ENCODE results near the gene SPRR5. TPM values are rescaled to one million over a fixed set of nuclear protein-coding genes. Genes with fewer than 3 reads are reported as not detected.

SPRR5 gene, protein sequence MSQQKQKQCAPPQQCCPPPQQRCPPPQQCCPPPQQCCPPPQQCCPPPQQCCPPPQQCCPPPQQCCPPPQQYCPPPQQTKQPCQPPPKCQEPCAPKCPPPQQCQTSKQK
- total RNA-seq = 100 to 1,000 TPM in 1 of 4 donors, 10 to 100 TPM in 3; 41.5 to 137 (median 78.1) TPM

DNA sequence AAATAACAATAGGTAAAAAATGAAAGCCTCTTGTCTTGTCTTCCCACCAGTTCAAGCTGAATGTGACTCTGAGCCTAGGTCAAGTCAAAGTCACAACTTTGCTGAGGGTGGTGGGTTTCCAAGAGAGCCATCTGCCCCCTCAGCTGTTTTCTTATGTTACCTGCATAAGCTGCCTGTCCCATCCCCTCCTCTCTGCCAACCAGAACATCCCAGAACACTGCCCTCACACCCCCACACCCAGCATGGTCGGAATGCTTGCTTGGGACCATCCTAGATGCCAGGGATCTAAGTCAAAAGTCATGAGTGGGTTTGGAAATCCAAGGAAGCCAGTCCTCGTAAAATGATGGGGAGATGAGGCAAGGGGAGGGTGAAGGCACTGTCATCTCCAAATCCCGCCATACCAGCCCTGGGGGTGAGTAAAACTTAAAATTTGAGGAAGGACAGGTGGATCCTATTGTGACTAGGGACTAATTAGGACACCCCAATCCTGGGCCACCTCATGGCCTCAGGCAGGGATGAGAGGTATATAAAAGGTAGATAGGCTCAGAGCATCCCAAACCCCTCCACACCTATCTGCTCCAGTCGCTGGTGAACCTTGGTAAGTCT lies at the start of gene SPRR5:
TSS of gene SPRR5 (plus strand) at position 556 of the 606 bp plus-strand sequence. CDS start 1,349 bp downstream, outside the sequence.
- DNase-seq (ENCODE audit: low spot score in 2 of 2) = peak in 1 of 2 donors; percentile 68
- intact Hi-C loops (cut with DNase I; ENCODE audit: low total_unique reads) = loop anchor here (10.0 kb wide), 1 partner anchor 292 kb away; no protein-coding TSS in a partner anchor
- no peak within 1 kb of the TSS for H3K4me3 ChIP-seq (ENCODE audit: low read depth, poor library complexity, severe bottlenecking)
- no peak for TF ChIP-seq POLR2A (IDR thresholded peaks at IDR 0.05)
- TF ChIP-seq, protein P1, sequence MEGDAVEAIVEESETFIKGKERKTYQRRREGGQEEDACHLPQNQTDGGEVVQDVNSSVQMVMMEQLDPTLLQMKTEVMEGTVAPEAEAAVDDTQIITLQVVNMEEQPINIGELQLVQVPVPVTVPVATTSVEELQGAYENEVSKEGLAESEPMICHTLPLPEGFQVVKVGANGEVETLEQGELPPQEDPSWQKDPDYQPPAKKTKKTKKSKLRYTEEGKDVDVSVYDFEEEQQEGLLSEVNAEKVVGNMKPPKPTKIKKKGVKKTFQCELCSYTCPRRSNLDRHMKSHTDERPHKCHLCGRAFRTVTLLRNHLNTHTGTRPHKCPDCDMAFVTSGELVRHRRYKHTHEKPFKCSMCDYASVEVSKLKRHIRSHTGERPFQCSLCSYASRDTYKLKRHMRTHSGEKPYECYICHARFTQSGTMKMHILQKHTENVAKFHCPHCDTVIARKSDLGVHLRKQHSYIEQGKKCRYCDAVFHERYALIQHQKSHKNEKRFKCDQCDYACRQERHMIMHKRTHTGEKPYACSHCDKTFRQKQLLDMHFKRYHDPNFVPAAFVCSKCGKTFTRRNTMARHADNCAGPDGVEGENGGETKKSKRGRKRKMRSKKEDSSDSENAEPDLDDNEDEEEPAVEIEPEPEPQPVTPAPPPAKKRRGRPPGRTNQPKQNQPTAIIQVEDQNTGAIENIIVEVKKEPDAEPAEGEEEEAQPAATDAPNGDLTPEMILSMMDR (IDR thresholded peaks at IDR 0.05) = no peak
- WGBS, 2 donors = 81 to 85% methylated on average over 4 of the region's 4 CpGs

DNA sequence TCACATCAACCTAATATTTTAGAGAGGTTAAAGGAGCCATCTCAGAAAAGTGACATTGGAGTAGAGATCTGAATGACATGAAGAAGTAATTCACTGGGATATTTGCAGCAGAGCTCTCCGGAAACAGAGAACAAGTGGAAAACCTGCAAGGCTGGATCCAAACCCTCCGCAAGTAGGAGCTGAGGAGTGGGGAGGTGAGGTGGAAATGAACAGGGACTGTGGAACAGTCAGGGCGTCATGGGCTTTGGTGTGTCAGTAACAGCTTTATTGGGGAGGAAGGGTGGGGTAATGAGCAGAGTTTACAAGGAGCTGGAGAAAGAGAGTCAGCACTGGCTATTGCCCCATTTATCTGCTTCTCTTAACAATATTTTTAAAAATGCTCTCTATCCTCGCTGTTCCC lies 48.0 kb upstream of the SPRR5 start:
- TF ChIP-seq POLR2A (IDR thresholded peaks at IDR 0.05) = no peak
- TF ChIP-seq, protein P1 (IDR thresholded peaks at IDR 0.05) = no peak
- 81 to 82% methylated on average over 4 of the region's 4 CpGs for WGBS, 2 donors
- intact Hi-C loops (cut with DNase I; ENCODE audit: low total_unique reads) = no loop called here
- peak in 1 of 2 donors; percentile 77 for DNase-seq (ENCODE audit: low spot score in 2 of 2)
- H3K4me3 ChIP-seq (ENCODE audit: low read depth, poor library complexity, severe bottlenecking) = no peak overlapping the region

DNA sequence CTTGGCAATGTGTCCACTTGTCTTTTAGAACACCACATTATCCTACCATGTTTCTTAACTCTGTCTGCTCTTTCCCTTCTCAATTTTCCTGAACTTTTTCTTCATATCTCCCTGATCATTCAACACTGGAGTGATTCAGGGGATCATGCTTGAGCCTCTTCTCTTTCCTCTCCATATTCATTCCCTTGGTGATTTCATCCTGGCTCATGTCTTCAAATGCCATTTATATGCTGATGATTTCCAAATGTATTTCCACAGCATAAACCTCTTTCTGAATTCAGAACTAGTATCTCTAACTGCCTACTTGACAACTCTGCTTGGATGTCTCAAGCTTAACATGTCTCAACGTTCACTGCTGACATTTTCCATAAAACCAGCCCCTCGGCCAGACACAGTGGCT lies 47.1 kb upstream of the SPRR5 start:
- WGBS, 2 donors = 58 to 71% methylated on average over 2 of the region's 2 CpGs
- intact Hi-C loops (cut with DNase I; ENCODE audit: low total_unique reads) = no loop called here
- no peak overlapping the region for H3K4me3 ChIP-seq (ENCODE audit: low read depth, poor library complexity, severe bottlenecking)
- no peak for DNase-seq (ENCODE audit: low spot score in 2 of 2)
- TF ChIP-seq POLR2A (IDR thresholded peaks at IDR 0.05) = no peak
- TF ChIP-seq, protein P1 (IDR thresholded peaks at IDR 0.05) = no peak

DNA sequence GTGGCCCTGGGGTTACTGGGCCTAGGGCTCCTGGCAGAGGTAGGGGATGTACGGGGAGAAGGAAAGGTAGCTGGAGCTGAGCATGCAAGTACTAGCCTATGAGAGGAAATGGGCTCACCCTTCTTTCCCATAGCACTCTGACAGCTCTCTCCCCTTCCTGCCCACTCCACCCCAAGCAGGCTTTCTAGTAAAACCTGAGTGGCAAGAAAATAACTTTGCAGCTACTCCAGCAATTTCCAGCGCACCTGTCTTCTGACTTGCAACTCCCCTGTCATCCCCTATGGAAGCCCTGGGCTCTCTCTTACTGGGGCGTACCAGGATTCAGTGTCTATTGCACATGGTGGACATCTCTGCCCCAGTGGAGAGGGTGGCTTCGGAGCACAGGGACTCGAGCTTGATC lies 45.4 kb upstream of the SPRR5 start:
- DNase-seq (ENCODE audit: low spot score in 2 of 2) = peak in 1 of 2 donors; percentile 63
- no peak for TF ChIP-seq POLR2A (IDR thresholded peaks at IDR 0.05)
- TF ChIP-seq, protein P1 (IDR thresholded peaks at IDR 0.05) = no peak

DNA sequence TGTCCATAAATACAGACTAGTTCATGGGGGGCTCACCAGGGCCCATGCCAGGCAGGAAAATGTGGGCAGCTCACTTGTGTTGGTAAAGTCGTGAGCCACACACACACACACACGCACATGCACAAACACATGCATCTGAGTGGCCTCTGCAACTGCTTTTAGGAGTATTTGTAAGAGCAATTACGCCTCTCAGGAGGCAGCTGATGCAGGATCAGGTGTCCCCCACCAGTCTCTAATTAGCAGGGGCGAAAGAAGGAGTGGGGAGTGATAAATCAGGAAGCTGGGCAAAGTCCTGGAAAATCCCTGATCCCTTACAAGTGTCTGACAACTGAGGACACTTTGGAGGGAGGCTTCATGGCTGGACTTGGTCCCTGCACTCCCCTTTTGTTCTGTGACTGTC lies 44.4 kb upstream of the SPRR5 start:
- TF ChIP-seq, protein P1 (IDR thresholded peaks at IDR 0.05) = no peak
- no peak for TF ChIP-seq POLR2A (IDR thresholded peaks at IDR 0.05)
- DNase-seq (ENCODE audit: low spot score in 2 of 2) = no peak
- intact Hi-C loops (cut with DNase I; ENCODE audit: low total_unique reads) = no loop called here
- no peak overlapping the region for H3K4me3 ChIP-seq (ENCODE audit: low read depth, poor library complexity, severe bottlenecking)
- 75 to 84% methylated on average over 4 of the region's 4 CpGs for WGBS, 2 donors

More for the DNA sequence above, 45.4 kb upstream of the SPRR5 start:
- 55 to 62% methylated on average over 5 of the region's 5 CpGs for WGBS, 2 donors
- H3K4me3 ChIP-seq (ENCODE audit: low read depth, poor library complexity, severe bottlenecking) = no peak overlapping the region
- intact Hi-C loops (cut with DNase I; ENCODE audit: low total_unique reads) = no loop called here
